Adipose tissue (tissue), 3 donors: ENCODE results near the gene CLIC3. TPM values are rescaled to one million over a fixed set of nuclear protein-coding genes. Genes with fewer than 3 reads are reported as not detected.

Experiments
- H3K27ac ChIP-seq: one replicate; pipeline ENCODE4 v1.5.1; 2013; ENCODE audit warnings: low read depth, low read length
- WGBS, 3 donors: extraction: QIAGEN DNeasy Blood & Tissue Kit; methylation state at CpG; one replicate each; pipeline ENCODE4 v1.1.7; 2013; 5-methylcytosine and 5-hydroxymethylcytosine counted together
- polyA plus RNA-seq, 3 donors: library from polyadenylated mRNA; stranded (reverse); fragments of 200-250 nt; gene quantifications; one replicate each; pipeline ENCODE4 v1.2.3, GENCODE V29; 2013
- donor health status: healthy with polysubstance abuse.
- donor health status: Bipolar disorder and iron deficiency.
- donor health status: healthy.

The CLIC3 gene
- polyA plus RNA-seq, 3 donors = 0.33 to 3.0 (median 3.0) TPM

- no peak overlapping the region for H3K27ac ChIP-seq
- 18 to 28% (median 21%) methylated on average over 24 to 33 of the region's 33 CpGs for WGBS, 3 donors
Observed at GRCh38 chr9:136977649-136978072, 18.7 kb downstream of the CLIC3 start.

GRCh38 chr9:136977223-136977622 lies 19.1 kb downstream of the CLIC3 start, which contains the start of gene PTGDS:
TSS of gene PTGDS (plus strand) at chr9:136977504. CDS start at chr9:136977579, 75 bp downstream.
- H3K27ac ChIP-seq = no peak within 1 kb of the TSS
- WGBS, 3 donors = 50 to 81% (median 58%) methylated on average over 9 to 10 of the region's 10 CpGs

GRCh38 chr9:136975644-136976043 lies 20.7 kb downstream of the CLIC3 start:
- no peak overlapping the region for H3K27ac ChIP-seq
- 33 to 71% (median 37%) methylated on average over 14 of the region's 14 CpGs for WGBS, 3 donors

- no peak overlapping the region for H3K27ac ChIP-seq
- WGBS, 3 donors = 52 to 71% (median 53%) methylated on average over 15 of the region's 15 CpGs
Observed at GRCh38 chr9:136974817-136975535, 21.4 kb downstream of the CLIC3 start.

- 86 to 91% (median 89%) methylated on average over 27 to 29 of the region's 29 CpGs for WGBS, 3 donors
- no peak overlapping the region for H3K27ac ChIP-seq
Observed at GRCh38 chr9:136973618-136974617, 22.4 kb downstream of the CLIC3 start.

- WGBS, 3 donors = 47 to 72% (median 62%) methylated on average over 13 of the region's 13 CpGs
- no peak overlapping the region for H3K27ac ChIP-seq
Observed at GRCh38 chr9:136972743-136973142, 23.6 kb downstream of the CLIC3 start.

GRCh38 chr9:136972335-136972734 lies 24.0 kb downstream of the CLIC3 start:
- H3K27ac ChIP-seq = no peak overlapping the region
- 78 to 84% (median 82%) methylated on average over 9 to 11 of the region's 11 CpGs for WGBS, 3 donors

GRCh38 chr9:136971746-136972145 lies 24.6 kb downstream of the CLIC3 start:
- no peak overlapping the region for H3K27ac ChIP-seq
- 75 to 87% (median 80%) methylated on average over 14 of the region's 14 CpGs for WGBS, 3 donors

GRCh38 chr9:136970361-136970760 lies 26.0 kb downstream of the CLIC3 start:
- H3K27ac ChIP-seq = no peak overlapping the region
- WGBS, 3 donors = 78 to 87% (median 80%) methylated on average over 11 of the region's 11 CpGs

- 69 to 84% (median 70%) methylated on average over 5 of the region's 5 CpGs for WGBS, 3 donors
- H3K27ac ChIP-seq = no peak overlapping the region
Observed at GRCh38 chr9:136969774-136970173, 26.6 kb downstream of the CLIC3 start.

- H3K27ac ChIP-seq = no peak overlapping the region
- 70 to 88% (median 74%) methylated on average over 11 to 17 of the region's 17 CpGs for WGBS, 3 donors
Observed at GRCh38 chr9:136969150-136969549, 27.2 kb downstream of the CLIC3 start.

- WGBS, 3 donors = 77 to 84% (median 82%) methylated on average over 16 to 17 of the region's 17 CpGs
Observed at GRCh38 chr9:136968333-136969127, 27.8 kb downstream of the CLIC3 start.

GRCh38 chr9:136965771-136966484 lies 30.4 kb downstream of the CLIC3 start:
- no peak overlapping the region for H3K27ac ChIP-seq
- WGBS, 3 donors = 14 to 26% (median 25%) methylated on average over 23 of the region's 23 CpGs

More at GRCh38 chr9:136968333-136969127, 27.8 kb downstream of the CLIC3 start:
- no peak overlapping the region for H3K27ac ChIP-seq

GRCh38 chr9:136964833-136965422 lies 31.4 kb downstream of the CLIC3 start:
- 81 to 87% (median 86%) methylated on average over 26 of the region's 26 CpGs for WGBS, 3 donors
- no peak overlapping the region for H3K27ac ChIP-seq

- WGBS, 3 donors = 66 to 71% (median 69%) methylated on average over 21 to 22 of the region's 22 CpGs
- no peak overlapping the region for H3K27ac ChIP-seq
Observed at GRCh38 chr9:136964171-136964689, 32.1 kb downstream of the CLIC3 start.

- 87 to 90% (median 89%) methylated on average over 11 to 12 of the region's 12 CpGs for WGBS, 3 donors
- H3K27ac ChIP-seq = no peak overlapping the region
Observed at GRCh38 chr9:136963751-136964150, 32.6 kb downstream of the CLIC3 start.

GRCh38 chr9:136963341-136963740 lies 33.0 kb downstream of the CLIC3 start:
- no peak overlapping the region for H3K27ac ChIP-seq
- 86 to 93% (median 91%) methylated on average over 15 of the region's 15 CpGs for WGBS, 3 donors
